Renal pelvis (tissue), 4 donors: ENCODE measurements around the gene POU2F2. TPM values are rescaled to one million over a fixed set of nuclear protein-coding genes. Genes with fewer than 3 reads are reported as not detected.
"Not testable (repeated sequence)": the region's sequence is repeated elsewhere in the genome, so short reads cannot be mapped to it uniquely, and the experiment has no call there.

ENCODE experiments used
- DNase-seq: peaks from one replicate; pipeline ENCODE4 v3.0.0-alpha.2; 2013
- polyA plus RNA-seq, 3 donors: library from polyadenylated mRNA; unstranded; fragments of 120-200 nt; gene quantifications; one replicate each; pipeline ENCODE4 v1.2.1, GENCODE V29; 2013; ENCODE audit not compliant: insufficient read length in 3 of 3

POU2F2 gene
- polyA plus RNA-seq, 3 donors, result 0.58 to 1.2 (median 1.2) TPM

DNA sequence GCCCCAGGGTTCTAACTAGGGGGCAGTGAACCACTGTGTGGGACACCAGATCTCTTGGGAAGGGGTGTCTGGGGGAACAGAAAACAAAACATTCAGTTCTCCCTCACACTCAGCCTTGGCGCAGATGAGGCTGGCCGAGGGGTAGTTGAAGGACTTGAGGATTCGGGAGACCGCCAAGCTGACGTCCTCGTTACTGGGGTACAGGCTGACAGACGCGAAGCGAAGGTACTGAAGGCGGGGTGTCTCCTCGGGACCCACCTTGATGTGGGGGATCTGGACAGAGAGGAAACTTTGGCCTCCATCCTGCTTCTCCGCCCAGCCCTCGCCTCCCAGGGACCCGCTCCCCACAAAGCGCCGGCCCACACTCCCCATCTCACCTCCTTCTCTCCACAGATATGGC, 69.9 kb downstream of the POU2F2 start:
- no peak for DNase-seq

DNA sequence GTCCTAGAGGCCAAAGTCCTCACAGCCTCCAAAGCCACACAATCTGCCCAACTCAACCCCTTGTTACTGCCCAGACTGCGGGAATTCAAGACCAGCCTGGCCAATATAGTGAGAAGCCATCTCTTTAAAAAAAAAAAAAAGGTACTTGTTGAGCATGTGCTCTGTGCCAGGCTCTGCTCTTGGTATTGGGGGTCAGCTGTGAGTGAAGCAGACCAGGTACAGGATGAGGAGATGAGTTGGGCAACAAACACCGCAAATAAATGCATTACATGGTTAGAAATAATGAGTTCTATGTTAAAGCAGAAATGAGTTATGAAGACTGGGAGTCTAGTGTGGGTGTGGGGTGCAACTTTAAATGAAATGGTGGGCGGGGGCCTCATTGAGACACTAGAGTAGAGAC, 72.1 kb downstream of the POU2F2 start:
- DNase-seq, result no peak

DNA sequence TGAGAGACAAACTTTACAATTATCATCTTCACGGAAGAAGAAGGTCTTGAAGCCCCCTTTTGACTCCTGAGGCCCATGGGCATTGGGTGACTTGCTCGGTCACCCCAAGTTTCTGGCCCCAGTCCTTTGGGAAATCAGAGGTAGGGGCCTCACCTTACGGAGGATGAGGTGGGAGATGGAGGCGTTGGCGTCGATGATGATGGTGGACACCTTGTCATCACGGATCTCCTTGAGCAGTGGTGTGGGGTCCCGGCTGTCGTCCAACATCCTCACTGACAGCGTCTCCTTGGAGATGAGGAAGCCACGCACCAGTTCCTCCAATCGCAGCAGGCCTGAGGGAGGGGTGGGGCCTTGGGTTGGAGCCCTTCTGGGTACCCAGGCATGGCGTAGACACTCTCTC, 73.0 kb downstream of the POU2F2 start:
- DNase-seq, result no peak

DNA sequence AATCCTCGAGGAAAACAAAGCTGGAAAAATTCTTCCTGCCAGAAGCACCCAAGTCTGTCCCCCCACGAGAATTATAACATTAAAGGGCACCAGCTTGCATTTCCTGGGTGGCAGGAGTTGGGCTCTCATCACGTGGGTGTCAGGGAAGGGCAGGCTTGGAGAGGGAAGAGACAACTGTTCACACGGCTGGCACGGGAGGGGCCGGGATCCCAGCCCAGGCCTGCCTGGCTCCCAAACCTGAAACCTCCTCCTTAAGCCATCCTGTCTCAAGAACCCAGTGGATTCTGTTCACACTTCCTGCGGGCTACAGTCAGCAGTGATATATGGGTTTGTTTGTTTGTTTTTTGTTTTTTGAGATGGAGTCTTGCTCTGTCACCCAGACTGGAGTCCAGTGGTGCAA, 74.4 kb downstream of the POU2F2 start:
- DNase-seq, result no peak

DNA sequence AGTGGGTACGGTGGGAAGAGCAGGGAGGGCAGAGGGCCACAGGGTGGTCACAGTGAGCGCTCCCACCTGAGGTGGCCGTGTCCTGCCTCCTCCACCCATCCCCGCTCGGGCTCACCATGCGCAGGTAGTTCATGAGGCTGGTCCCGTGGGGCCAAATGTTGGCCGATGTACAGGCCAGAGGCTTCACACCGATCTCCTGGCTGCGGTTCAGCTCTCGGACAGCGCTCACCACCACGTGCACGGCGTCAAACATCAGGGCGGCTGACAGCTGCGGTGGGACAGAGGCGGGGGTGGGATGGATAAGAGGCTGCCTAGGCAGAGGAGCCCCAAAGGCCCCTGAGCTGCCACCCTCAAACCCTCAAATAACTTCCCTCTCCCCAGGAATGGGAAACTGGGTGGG, 78.0 kb downstream of the POU2F2 start:
- DNase-seq, result no peak

GRCh38 chr19:42053037-42053935, 79.0 kb downstream of the POU2F2 start:
- DNase-seq, result no peak

DNA sequence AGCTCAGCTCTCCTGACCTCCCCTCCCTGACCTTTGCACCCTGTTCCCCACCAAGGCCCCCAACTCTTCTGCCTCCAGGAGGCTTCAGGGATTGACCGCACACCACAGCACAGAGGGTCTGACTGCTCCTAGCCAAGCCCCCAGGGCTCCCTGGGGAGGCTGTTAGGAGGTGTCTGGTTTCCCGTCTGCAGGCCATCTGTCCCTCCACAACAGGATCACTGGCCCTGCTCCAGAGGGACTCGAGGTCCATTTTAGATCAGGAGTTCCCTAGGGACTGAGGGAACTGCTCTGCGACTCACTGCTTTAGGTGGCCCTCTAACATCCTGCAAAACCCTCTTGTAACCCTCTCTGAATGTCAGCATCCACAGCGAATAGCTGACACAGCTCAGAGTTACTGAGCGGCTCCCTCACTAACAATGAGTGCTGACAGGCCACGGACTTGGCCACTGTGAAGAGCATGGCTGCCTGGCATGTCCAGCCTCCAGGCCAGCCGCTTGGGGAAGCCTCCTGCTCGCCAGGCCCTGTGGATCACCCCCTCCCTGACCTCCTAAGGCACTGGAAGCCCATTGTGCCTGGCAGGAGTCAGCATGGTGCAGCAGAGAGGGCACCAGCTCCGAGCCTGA, 79.9 kb downstream of the POU2F2 start:
- DNase-seq, result no peak

GRCh38 chr19:42051166-42052115, 80.8 kb downstream of the POU2F2 start:
- DNase-seq, result no peak

DNA sequence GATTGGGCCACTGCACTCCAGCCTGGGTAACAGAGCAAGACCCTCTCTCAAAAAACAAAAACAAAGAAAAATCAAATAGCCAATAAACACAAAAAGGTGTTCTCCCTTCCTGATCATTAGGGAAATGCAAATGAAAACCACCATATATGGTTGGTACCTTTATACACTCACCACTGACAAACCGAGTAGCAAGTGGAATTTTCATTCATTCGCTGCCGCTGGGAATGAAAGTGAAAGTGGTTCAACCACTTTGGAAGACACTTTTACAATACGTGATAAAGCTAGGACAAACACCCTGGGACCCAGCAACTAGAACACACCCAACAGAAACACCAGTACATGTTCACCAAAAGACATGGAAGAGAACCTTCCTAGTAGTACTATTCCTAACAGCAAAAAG, 83.3 kb downstream of the POU2F2 start:
- no peak for DNase-seq

DNA sequence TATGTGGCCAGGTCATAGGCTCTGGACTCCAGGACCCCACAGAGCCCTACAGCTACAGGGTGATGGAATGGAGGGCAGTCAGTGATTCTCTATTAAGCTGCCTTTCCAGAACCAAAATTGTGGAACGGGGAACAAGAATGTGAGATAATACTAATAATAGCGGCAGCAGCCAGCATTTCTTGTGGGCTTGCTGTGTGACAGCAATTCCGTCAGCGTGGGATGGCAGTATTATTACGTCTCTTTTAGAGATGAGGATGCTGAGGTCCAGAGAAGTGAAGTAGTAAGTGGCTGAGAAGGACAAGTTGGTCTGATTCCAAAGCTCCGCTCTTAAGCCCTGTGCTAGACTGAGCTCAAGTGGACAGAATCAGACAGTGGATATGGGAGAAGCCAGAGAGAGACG, 86.7 kb downstream of the POU2F2 start:
- DNase-seq, result no peak

DNA sequence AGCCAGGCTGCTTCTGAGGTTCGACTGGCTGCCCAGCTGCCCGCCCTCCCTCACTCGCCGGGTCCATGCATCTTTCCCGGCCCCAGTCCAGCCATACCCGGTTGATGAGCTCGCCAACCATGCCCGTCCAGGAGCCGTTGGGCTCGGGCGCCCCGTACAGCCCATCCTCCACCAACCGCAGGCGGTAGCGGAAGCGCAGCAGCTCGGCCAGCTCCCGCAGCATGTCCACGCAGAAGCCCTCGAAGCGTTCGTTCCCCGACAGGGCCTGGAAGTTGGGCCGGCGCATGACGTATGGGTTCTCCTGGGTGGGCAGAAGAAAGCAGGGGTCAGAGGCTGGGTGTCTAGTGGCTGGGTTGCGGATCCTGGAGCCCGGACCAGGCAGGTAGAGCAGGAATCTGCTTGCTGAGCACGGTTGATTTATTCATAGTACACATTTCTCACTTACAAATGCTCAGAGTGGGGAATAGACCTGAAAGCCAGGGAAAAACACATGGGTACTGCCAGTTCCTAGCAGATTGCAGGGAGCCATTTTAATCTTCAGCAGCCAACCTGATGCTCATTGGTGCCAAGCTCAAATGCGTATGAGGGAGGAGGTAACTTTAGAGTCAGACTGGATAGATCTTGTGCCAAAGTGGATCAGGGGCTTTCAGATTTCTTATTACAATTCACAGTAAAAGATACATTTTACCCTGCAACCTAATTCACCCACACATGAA, 89.6 kb downstream of the POU2F2 start:
- no peak for DNase-seq

DNA sequence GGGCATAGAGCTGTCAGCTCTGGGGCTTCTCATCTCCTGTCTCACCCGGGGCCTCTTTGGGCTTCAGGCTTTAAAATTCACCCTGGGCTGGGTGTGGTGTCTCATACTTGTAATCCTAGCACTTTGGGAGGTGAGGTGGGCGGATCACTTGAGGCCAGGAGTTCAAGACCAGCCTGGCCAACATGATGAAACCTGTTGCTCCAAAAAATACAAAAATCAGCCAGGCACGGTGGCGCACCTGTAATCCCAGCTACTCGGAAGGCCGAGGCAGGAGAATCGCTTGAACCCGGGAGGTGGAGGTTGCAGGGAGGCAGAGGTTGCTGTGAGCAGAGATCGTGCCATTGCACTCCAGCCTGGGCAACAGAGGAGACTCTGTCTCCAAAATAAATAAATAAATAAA, 91.8 kb downstream of the POU2F2 start:
- DNase-seq, result not testable (repeated sequence)

DNA sequence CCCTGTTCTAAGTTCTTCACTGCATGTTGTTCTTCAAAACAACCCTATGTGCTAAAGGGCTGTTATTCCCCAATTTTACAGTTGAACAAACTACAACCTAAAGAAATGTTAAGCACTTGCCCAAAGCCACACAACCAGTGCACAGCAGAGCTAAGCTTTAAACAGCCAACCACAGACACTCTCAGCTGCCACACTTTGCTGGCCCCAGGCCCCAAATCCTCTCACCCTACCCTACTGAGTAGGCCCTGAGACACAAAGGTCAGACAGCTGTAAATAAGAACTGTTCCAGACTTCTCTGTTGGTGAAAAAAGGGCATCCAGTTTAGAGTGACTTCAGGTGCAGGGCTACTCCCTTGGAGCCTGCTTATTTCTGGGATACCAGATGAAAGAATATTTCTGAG, 92.2 kb downstream of the POU2F2 start:
- DNase-seq, result no peak

GRCh38 chr19:42038666-42039065, 93.6 kb downstream of the POU2F2 start:
- DNase-seq, result no peak

DNA sequence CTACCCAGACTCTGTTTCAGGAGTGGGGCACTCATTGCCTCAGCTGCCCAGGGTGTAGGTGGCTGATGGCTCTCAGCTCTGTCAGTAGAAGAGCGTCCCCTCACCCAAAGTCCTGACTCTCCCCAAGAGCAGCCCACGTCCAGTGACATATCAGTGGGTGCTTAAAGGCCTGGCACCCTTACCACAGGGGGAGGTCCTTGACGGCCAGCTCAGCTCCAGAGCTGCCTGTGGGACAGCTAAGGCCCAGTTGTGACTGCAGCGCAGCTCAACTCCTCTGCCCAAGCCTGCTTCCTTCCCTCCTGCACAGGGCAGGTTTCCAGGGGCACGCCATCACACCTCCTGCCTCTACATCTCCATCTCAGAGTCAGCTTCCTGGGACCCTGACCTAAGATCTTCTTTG, 94.6 kb downstream of the POU2F2 start:
- no peak for DNase-seq

Other genes with a start within 250 kb of the POU2F2 start
- gene ARHGEF1, start 249.3 kb downstream of the POU2F2 start, polyA plus RNA-seq, result 10 to 100 TPM; 51.4 to 61.0 (median 54.1) TPM
- gene ERFL, start 204.0 kb downstream of the POU2F2 start, polyA plus RNA-seq, result under 1 TPM in 1 of 3 donors, not detected in 2; 0.09 TPM
- gene RABAC1, start 173.1 kb downstream of the POU2F2 start, polyA plus RNA-seq, result 10 to 100 TPM; 80.8 to 91.6 (median 82.6) TPM
- 1 to 10 TPM in 1 of 3 donors, under 1 TPM in 2; 0.10 to 1.4 (median 0.65) TPM for gene ATP1A3, start 138.2 kb downstream of the POU2F2 start, polyA plus RNA-seq
- 10 to 100 TPM; 24.1 to 30.6 (median 30.5) TPM for gene GRIK5, start 62.2 kb downstream of the POU2F2 start, polyA plus RNA-seq
- 10 to 100 TPM; 16.2 to 21.0 (median 20.6) TPM for gene ZNF574, start 56.3 kb downstream of the POU2F2 start, polyA plus RNA-seq
- gene DEDD2, start 85.2 kb upstream of the POU2F2 start, polyA plus RNA-seq, result 10 to 100 TPM; 27.9 to 32.9 (median 30.4) TPM
- gene ZNF526, start 87.9 kb upstream of the POU2F2 start, polyA plus RNA-seq, result 10 to 100 TPM in 1 of 3 donors, 1 to 10 TPM in 2; 9.2 to 10.2 (median 9.3) TPM
- gene GSK3A, start 110.2 kb upstream of the POU2F2 start, polyA plus RNA-seq, result 10 to 100 TPM; 70.3 to 85.9 (median 84.1) TPM
- 10 to 100 TPM; 74.2 to 96.3 (median 86.2) TPM for gene ERF, start 122.7 kb upstream of the POU2F2 start, polyA plus RNA-seq
- 10 to 100 TPM; 59.3 to 72.5 (median 68.2) TPM for gene CIC, start 136.8 kb upstream of the POU2F2 start, polyA plus RNA-seq
- gene PRR19, start 169.7 kb upstream of the POU2F2 start, polyA plus RNA-seq, result 1 to 10 TPM; 1.9 to 2.9 (median 2.2) TPM
- gene PAFAH1B3, start 170.2 kb upstream of the POU2F2 start, polyA plus RNA-seq, result 100 to 1,000 TPM in 1 of 3 donors, 10 to 100 TPM in 2; 79.4 to 107 (median 98.2) TPM
- gene TMEM145, start 180.9 kb upstream of the POU2F2 start, polyA plus RNA-seq, result 1 to 10 TPM in 2 of 3 donors, under 1 TPM in 1; 0.67 to 1.5 (median 1.1) TPM
- 10 to 100 TPM; 43.0 to 45.6 (median 43.8) TPM for gene MEGF8, start 193.2 kb upstream of the POU2F2 start, polyA plus RNA-seq